Activated gamma-delta T cell (primary cell): ENCODE results near the gene C2CD4A.
A peak's percentile ranks its signal among the peaks of the same experiment; 100 is the strongest.

ENCODE experiments used
- DNase-seq: peaks from one replicate; lab custom pipeline; 2025; lab: John Stamatoyannopoulos, UW

The C2CD4A gene

GRCh38 chr15:62060113-62060895, 6.5 kb upstream of the C2CD4A start, which contains the start of gene VPS13C:
Gene VPS13C, minus strand, starts transcription at chr15:62060447. Its CDS starts 73 bp downstream, at chr15:62060374.
- peak; percentile 91 for DNase-seq

- no peak for DNase-seq
Observed at GRCh38 chr15:62060896-62061280, 5.9 kb upstream of the C2CD4A start.

GRCh38 chr15:62063825-62064635, 2.7 kb upstream of the C2CD4A start:
- DNase-seq, result no peak

- peak; percentile 15 for DNase-seq
Observed at GRCh38 chr15:62067448-62068044, 769 bp downstream of the C2CD4A start.

- DNase-seq, result peak; percentile 15
Observed at GRCh38 chr15:62068071-62068809, 1.5 kb downstream of the C2CD4A start.

- no peak for DNase-seq
Observed at GRCh38 chr15:62068810-62069167, 2.0 kb downstream of the C2CD4A start.

GRCh38 chr15:62069551-62069950, 2.8 kb downstream of the C2CD4A start:
- DNase-seq, result no peak

- no peak for DNase-seq
Observed at GRCh38 chr15:62071711-62072308, 5.0 kb downstream of the C2CD4A start.

- DNase-seq, result no peak
Observed at GRCh38 chr15:62075595-62076277, 9.0 kb downstream of the C2CD4A start.

GRCh38 chr15:62079594-62079993, 12.8 kb downstream of the C2CD4A start:
- no peak for DNase-seq

GRCh38 chr15:62083194-62084154, 16.7 kb downstream of the C2CD4A start:
- no peak for DNase-seq

GRCh38 chr15:62085740-62086139, 19.0 kb downstream of the C2CD4A start:
- DNase-seq, result no peak

GRCh38 chr15:62087671-62088352, 21.0 kb downstream of the C2CD4A start:
- DNase-seq, result no peak

GRCh38 chr15:62088353-62088693, 21.5 kb downstream of the C2CD4A start:
- DNase-seq, result no peak

- DNase-seq, result no peak
Observed at GRCh38 chr15:62089616-62090015, 22.8 kb downstream of the C2CD4A start.

- DNase-seq, result no peak
Observed at GRCh38 chr15:62090988-62091387, 24.2 kb downstream of the C2CD4A start.

- DNase-seq, result no peak
Observed at GRCh38 chr15:62093809-62094208, 27.0 kb downstream of the C2CD4A start.

GRCh38 chr15:62094388-62094787, 27.6 kb downstream of the C2CD4A start:
- DNase-seq, result no peak

- no peak for DNase-seq
Observed at GRCh38 chr15:62099094-62099601, 32.4 kb downstream of the C2CD4A start.
